ENCODE data around the gene VPS41. TPM values are rescaled to one million over a fixed set of nuclear protein-coding genes. Genes with fewer than 3 reads are reported as not detected.

Gene VPS41
- total and polyA plus RNA-seq, 2 of the 13 experiments (the other 11 are each of a cell fraction or from before 2014, with no cell fraction given) = 12.1 to 43.4 TPM

- no peak overlapping the region for H2AFZ ChIP-seq (ENCODE audit: low read length)
- TF ChIP-seq MAFK (conservative IDR thresholded peaks at IDR 0.05 in 1 of 2, IDR thresholded peaks at IDR 0.05 in 1 of 2; ENCODE audit: low read length in 2 of 2) (peak; percentile 73 to 83), ZNF572 (CRISPR knock-in tag; IDR thresholded peaks at IDR 0.05) (no peak), ZMYM2 (CRISPR knock-in tag; IDR thresholded peaks at IDR 0.05) (no peak), ZNF558 (CRISPR knock-in tag; IDR thresholded peaks at IDR 0.05; ENCODE audit: borderline replicate concordance) (no peak), ZNF746 (CRISPR knock-in tag; IDR thresholded peaks at IDR 0.05) (no peak), MAFF (IDR thresholded peaks at IDR 0.05; ENCODE audit: low read depth, low read length) (peak; percentile 70), RFX5 (IDR thresholded peaks at IDR 0.05; ENCODE audit: low read depth, low read length) (no peak), ZBTB1 (CRISPR knock-in tag; IDR thresholded peaks at IDR 0.05; ENCODE audit: borderline replicate concordance) (no peak), ZNF615 (CRISPR knock-in tag; IDR thresholded peaks at IDR 0.05; ENCODE audit: borderline replicate concordance) (no peak), NFATC3 (CRISPR knock-in tag; IDR thresholded peaks at IDR 0.05) (no peak)
- H3K9me3 ChIP-seq (ENCODE audit: low read length) = no peaks in the 10 kb centered on the region
- in situ Hi-C loops (cut with HindIII; ENCODE audit: extremely low pct_ligation_motif_present, low pct_unique_long_range_greater_than_20kb) = no loop called here
- H3K27me3 ChIP-seq (ENCODE audit: control insufficient read depth in 1 of 2, insufficient read depth in 2 of 2, low read length in 2 of 2) = no peaks in the 10 kb centered on the region
- no peaks in the 10 kb centered on the region for H3K79me2 ChIP-seq (ENCODE audit: insufficient read depth, low read length)
- BruUV-seq (replicated peaks) = no TSS peak
- H3K27ac ChIP-seq (ENCODE audit: extremely low read length, insufficient read depth, low read length) = no peak overlapping the region
- ATAC-seq (no peak), FAIRE-seq (no peak), DNase-seq (ENCODE audit: low spot score) (no peak)
- intact Hi-C loops (cut with micrococcal nuclease; ENCODE audit: unreplicated experiment) = no loop called here
- H3K4me2 ChIP-seq (ENCODE audit: low read depth, low read length) = no peak overlapping the region
- H3K36me3 ChIP-seq (replicated peaks in 1 of 2; ENCODE audit: control insufficient read depth in 1 of 2, insufficient read depth in 2 of 2, low read length in 2 of 2) = 0 out of 5 replicates have a peak, but pooled peaks cover 0 to 5% of the 10 kb centered on the region in 2 experiments
- POLR2A ChIA-PET = no interaction called here
- CTCF ChIA-PET (ENCODE audit: low intra/inter-chr PET ratio, low total read pairs) = no interaction called here
- no peaks in the 10 kb centered on the region for H3K4me1 ChIP-seq (ENCODE audit: insufficient read depth, low read length)
- WGBS (ENCODE audit: low lambda C conversion rate) = 95% methylated on average over 1 of the region's 1 CpG
- H4K20me1 ChIP-seq (ENCODE audit: insufficient read depth, low read length) = no peaks in the 10 kb centered on the region
- H3K9ac ChIP-seq (ENCODE audit: insufficient read depth, low read depth, low read length) = no peak overlapping the region
- H3K4me3 ChIP-seq (replicated peaks in 1 of 3; ENCODE audit: insufficient read depth in 1 of 3, low read depth in 2 of 3, low read length in 3 of 3) = no peak overlapping the region
Observed at GRCh38 chr7:38813768-38814167, 95.2 kb downstream of the VPS41 start.

- Histone ChIP-seq H2AFZ (ENCODE audit: low read length) (no peak overlapping the region), H3K27ac (ENCODE audit: extremely low read length, insufficient read depth, low read length) (no peak overlapping the region), H3K9me3 (ENCODE audit: low read length) (no peaks in the 10 kb centered on the region), H4K20me1 (ENCODE audit: insufficient read depth, low read length) (no peaks in the 10 kb centered on the region), H3K9ac (ENCODE audit: insufficient read depth, low read depth, low read length) (no peak overlapping the region), H3K36me3 (replicated peaks in 1 of 2; ENCODE audit: control insufficient read depth in 1 of 2, insufficient read depth in 2 of 2, low read length in 2 of 2) (no peaks in the 10 kb centered on the region), H3K4me2 (ENCODE audit: low read depth, low read length) (no peak overlapping the region), H3K4me1 (ENCODE audit: insufficient read depth, low read length) (no peaks in the 10 kb centered on the region), H3K27me3 (ENCODE audit: control insufficient read depth in 1 of 2, insufficient read depth in 2 of 2, low read length in 2 of 2) (no peaks in the 10 kb centered on the region), H3K79me2 (ENCODE audit: insufficient read depth, low read length) (no peaks in the 10 kb centered on the region), H3K4me3 (replicated peaks in 1 of 3; ENCODE audit: insufficient read depth in 1 of 3, low read depth in 2 of 3, low read length in 3 of 3) (no peak overlapping the region)
- 86% methylated on average over 2 of the region's 2 CpGs for WGBS (ENCODE audit: low lambda C conversion rate)
- POLR2A ChIA-PET = no interaction called here
- no peak for ATAC-seq
- in situ Hi-C loops (cut with HindIII; ENCODE audit: extremely low pct_ligation_motif_present, low pct_unique_long_range_greater_than_20kb) = no loop called here
- DNase-seq (ENCODE audit: low spot score) = no peak
- intact Hi-C loops (cut with micrococcal nuclease; ENCODE audit: unreplicated experiment) = no loop called here
- CTCF ChIA-PET (ENCODE audit: low intra/inter-chr PET ratio, low total read pairs) = no interaction called here
- FAIRE-seq = no peak
- no peak for TF ChIP-seq LCORL (IDR thresholded peaks at IDR 0.05)
- no peak for TF ChIP-seq LCORL (CRISPR knock-in tag; IDR thresholded peaks at IDR 0.05)
- TF ChIP-seq TARDBP (CRISPR knock-in tag; IDR thresholded peaks at IDR 0.05) = no peak
- no peak for TF ChIP-seq ZFAT (CRISPR knock-in tag; conservative IDR thresholded peaks at IDR 0.05)
- no peak for TF ChIP-seq TBX2 (CRISPR knock-in tag; IDR thresholded peaks at IDR 0.05; ENCODE audit: borderline replicate concordance)
- TF ChIP-seq ZBTB39 (CRISPR knock-in tag; IDR thresholded peaks at IDR 0.05) = no peak
- TF ChIP-seq, protein P1, sequence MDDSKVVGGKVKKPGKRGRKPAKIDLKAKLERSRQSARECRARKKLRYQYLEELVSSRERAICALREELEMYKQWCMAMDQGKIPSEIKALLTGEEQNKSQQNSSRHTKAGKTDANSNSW (CRISPR knock-in tag; IDR thresholded peaks at IDR 0.05; ENCODE audit: borderline replicate concordance) = no peak
- TF ChIP-seq PRMT3 (CRISPR knock-in tag; IDR thresholded peaks at IDR 0.05; ENCODE audit: borderline replicate concordance, low read depth) = no peak
- no peak for TF ChIP-seq MATR3 (CRISPR knock-in tag; IDR thresholded peaks at IDR 0.05)
- BruUV-seq (replicated peaks) = no TSS peak
Observed at GRCh38 chr7:38806912-38807311, 102.1 kb downstream of the VPS41 start.

Data from HepG2 (cell line).